ENCODE results near the gene UBASH3B. TPM values are rescaled to one million over a fixed set of nuclear protein-coding genes. Genes with fewer than 3 reads are reported as not detected.

UBASH3B gene
- total RNA-seq, 2 experiments from 2014 or later, result 54.7 to 73.0 TPM

DNA sequence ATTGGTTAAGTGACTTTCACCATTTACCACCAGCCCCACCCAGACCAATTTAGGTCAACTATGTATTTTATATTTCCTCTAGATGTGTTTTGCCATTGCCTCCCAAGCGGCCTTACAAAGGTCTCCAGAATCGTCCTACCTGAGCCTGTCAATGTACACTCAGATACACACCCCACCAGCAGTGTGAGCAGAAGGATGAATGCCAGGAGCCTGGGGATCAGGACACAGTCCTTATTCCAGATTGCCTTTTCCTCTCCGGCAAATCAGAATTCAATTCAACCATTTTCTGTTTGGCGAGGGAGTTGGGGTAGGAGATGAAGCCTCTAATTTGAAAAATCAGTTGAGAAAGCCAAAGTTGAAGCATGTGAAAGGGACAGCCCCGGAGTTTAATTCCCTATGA lies 147.4 kb downstream of the UBASH3B start:
- ChIA-PET CTCF (ENCODE audit: unreplicated experiment) (no interaction called here), POLR2A (no interaction called here)
- Histone ChIP-seq H3K36me3 (ENCODE audit: insufficient read depth, low read length) (peaks cover 77% of the 10 kb centered on the region), H2AFZ (ENCODE audit: low read length) (no peak overlapping the region), H3K4me3 (ENCODE audit: low read depth, low read length, poor library complexity, severe bottlenecking) (no peak overlapping the region), H3K27ac (ENCODE audit: low read depth, low read length, poor library complexity, severe bottlenecking) (no peak overlapping the region), H3K4me1 (ENCODE audit: insufficient read depth, low read length, poor library complexity, severe bottlenecking) (peaks cover 4% of the 10 kb centered on the region), H3K9me2 (ENCODE audit: insufficient read depth, low read length) (no peaks in the 10 kb centered on the region), H4K20me1 (ENCODE audit: insufficient read depth, low read length) (no peaks in the 10 kb centered on the region), H3K4me2 (ENCODE audit: low read length) (no peak overlapping the region), H3K79me2 (ENCODE audit: insufficient read depth, low read depth, low read length) (no peaks in the 10 kb centered on the region), H3K9me3 (ENCODE audit: low read length) (no peaks in the 10 kb centered on the region)
- TF ChIP-seq, protein P1, sequence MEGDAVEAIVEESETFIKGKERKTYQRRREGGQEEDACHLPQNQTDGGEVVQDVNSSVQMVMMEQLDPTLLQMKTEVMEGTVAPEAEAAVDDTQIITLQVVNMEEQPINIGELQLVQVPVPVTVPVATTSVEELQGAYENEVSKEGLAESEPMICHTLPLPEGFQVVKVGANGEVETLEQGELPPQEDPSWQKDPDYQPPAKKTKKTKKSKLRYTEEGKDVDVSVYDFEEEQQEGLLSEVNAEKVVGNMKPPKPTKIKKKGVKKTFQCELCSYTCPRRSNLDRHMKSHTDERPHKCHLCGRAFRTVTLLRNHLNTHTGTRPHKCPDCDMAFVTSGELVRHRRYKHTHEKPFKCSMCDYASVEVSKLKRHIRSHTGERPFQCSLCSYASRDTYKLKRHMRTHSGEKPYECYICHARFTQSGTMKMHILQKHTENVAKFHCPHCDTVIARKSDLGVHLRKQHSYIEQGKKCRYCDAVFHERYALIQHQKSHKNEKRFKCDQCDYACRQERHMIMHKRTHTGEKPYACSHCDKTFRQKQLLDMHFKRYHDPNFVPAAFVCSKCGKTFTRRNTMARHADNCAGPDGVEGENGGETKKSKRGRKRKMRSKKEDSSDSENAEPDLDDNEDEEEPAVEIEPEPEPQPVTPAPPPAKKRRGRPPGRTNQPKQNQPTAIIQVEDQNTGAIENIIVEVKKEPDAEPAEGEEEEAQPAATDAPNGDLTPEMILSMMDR (conservative IDR thresholded peaks at IDR 0.05; ENCODE audit: low read length), result no peak
- no peak for TF ChIP-seq EZH2phosphoT487 (IDR thresholded peaks at IDR 0.05; ENCODE audit: borderline replicate concordance, low read depth, low read length)
- BruUV-seq (replicated peaks), result no TSS peak
- intact Hi-C loops (cut with micrococcal nuclease; ENCODE audit: unreplicated experiment), result no loop called here
- DNase-seq (ENCODE audit: low spot score), result no peak

DNA sequence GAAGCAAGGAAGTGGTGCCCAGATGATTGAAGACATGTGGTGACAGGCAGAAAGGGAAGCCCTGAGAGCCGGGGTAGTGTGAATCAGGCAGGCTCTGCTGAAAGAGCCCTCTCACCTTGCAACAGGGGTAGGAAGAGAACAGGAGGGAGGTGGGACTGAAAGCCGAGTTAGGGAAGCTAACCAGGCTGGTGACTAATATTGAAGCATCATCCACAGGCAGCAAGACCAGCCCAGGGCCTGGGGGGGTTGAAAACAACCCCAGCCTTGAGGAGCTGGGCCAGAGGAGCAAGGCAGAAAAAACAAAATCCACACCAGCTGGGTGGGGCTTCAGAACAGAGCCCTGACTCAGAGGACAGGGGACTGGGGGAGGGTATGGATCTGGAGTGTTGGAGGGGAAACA lies 147.8 kb downstream of the UBASH3B start:
- TF ChIP-seq EZH2phosphoT487 (IDR thresholded peaks at IDR 0.05; ENCODE audit: borderline replicate concordance, low read depth, low read length), result no peak
- TF ChIP-seq, protein P1 (conservative IDR thresholded peaks at IDR 0.05; ENCODE audit: low read length), result no peak
- intact Hi-C loops (cut with micrococcal nuclease; ENCODE audit: unreplicated experiment), result no loop called here
- Histone ChIP-seq H3K4me3 (ENCODE audit: low read depth, low read length, poor library complexity, severe bottlenecking) (no peak overlapping the region), H3K9me3 (ENCODE audit: low read length) (no peaks in the 10 kb centered on the region), H3K27ac (ENCODE audit: low read depth, low read length, poor library complexity, severe bottlenecking) (no peak overlapping the region), H3K79me2 (ENCODE audit: insufficient read depth, low read depth, low read length) (no peaks in the 10 kb centered on the region), H3K9me2 (ENCODE audit: insufficient read depth, low read length) (no peaks in the 10 kb centered on the region), H2AFZ (ENCODE audit: low read length) (no peak overlapping the region), H3K4me1 (ENCODE audit: insufficient read depth, low read length, poor library complexity, severe bottlenecking) (peaks cover 8% of the 10 kb centered on the region), H3K4me2 (ENCODE audit: low read length) (no peak overlapping the region), H4K20me1 (ENCODE audit: insufficient read depth, low read length) (no peaks in the 10 kb centered on the region), H3K36me3 (ENCODE audit: insufficient read depth, low read length) (peaks cover 72% of the 10 kb centered on the region)
- no peak for DNase-seq (ENCODE audit: low spot score)
- CTCF ChIA-PET (ENCODE audit: unreplicated experiment), result no interaction called here
- POLR2A ChIA-PET, result no interaction called here
- no TSS peak for BruUV-seq (replicated peaks)

DNA sequence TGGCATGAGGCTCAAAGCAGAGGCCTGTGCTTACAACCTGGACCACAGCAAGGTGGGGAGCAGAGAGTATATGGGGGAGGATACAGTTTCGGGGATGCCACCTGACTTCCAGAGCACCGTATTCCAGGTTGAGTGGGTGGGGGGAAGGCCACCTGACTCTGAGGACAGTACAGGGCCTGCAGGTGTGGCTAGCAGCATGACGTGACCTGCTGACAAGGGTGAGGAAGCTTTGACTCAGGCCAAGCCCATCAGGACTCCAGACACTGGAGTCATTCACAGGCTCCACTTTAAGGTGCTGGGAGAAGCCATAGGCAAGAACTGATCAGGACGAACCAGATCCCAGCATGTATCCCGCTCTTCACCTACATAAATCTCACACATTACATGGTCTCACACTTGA lies 148.2 kb downstream of the UBASH3B start:
- Histone ChIP-seq H3K79me2 (ENCODE audit: insufficient read depth, low read depth, low read length) (no peaks in the 10 kb centered on the region), H2AFZ (ENCODE audit: low read length) (no peak overlapping the region), H3K27ac (ENCODE audit: low read depth, low read length, poor library complexity, severe bottlenecking) (no peak overlapping the region), H3K9me3 (ENCODE audit: low read length) (no peaks in the 10 kb centered on the region), H3K9me2 (ENCODE audit: insufficient read depth, low read length) (no peaks in the 10 kb centered on the region), H3K36me3 (ENCODE audit: insufficient read depth, low read length) (peaks cover 72% of the 10 kb centered on the region), H3K4me3 (ENCODE audit: low read depth, low read length, poor library complexity, severe bottlenecking) (no peak overlapping the region), H3K4me2 (ENCODE audit: low read length) (no peak overlapping the region), H3K4me1 (ENCODE audit: insufficient read depth, low read length, poor library complexity, severe bottlenecking) (peaks cover 12% of the 10 kb centered on the region), H4K20me1 (ENCODE audit: insufficient read depth, low read length) (no peaks in the 10 kb centered on the region)
- no TSS peak for BruUV-seq (replicated peaks)
- ChIA-PET CTCF (ENCODE audit: unreplicated experiment) (no interaction called here), POLR2A (no interaction called here)
- no peak for TF ChIP-seq EZH2phosphoT487 (IDR thresholded peaks at IDR 0.05; ENCODE audit: borderline replicate concordance, low read depth, low read length)
- TF ChIP-seq, protein P1 (conservative IDR thresholded peaks at IDR 0.05; ENCODE audit: low read length), result no peak
- intact Hi-C loops (cut with micrococcal nuclease; ENCODE audit: unreplicated experiment), result no loop called here
- DNase-seq (ENCODE audit: low spot score), result no peak

Measured in OCI-LY7 (cell line).